GM12878 (cell line): ENCODE data around the gene MAST4.

ENCODE experiments used
- ATF2 ChIP-seq: IDR thresholded peaks from 2 replicates; pipeline ENCODE4 v1.6.1; 2012; ENCODE audit warnings: low read length, inconsistent platforms
- CTCF ChIP-seq, 3 experiments: IDR thresholded peaks in 2 of 3; conservative IDR thresholded peaks in 1 of 3; 2 replicates each; pipeline ENCODE4 v1.5.1; 2011; ENCODE audit warnings: low read depth in 3 of 3, low read length in 3 of 3, mild to moderate bottlenecking in 3 of 3, control low read depth in 2 of 3, moderate library complexity in 2 of 3, inconsistent platforms in 1 of 3, mixed read lengths in 1 of 3; ENCODE audit not compliant: control insufficient read depth in 2 of 3, insufficient read depth in 1 of 3; ENCODE audit errors: extremely low read depth in 1 of 3
- PBX3 ChIP-seq: IDR thresholded peaks from 2 replicates; pipeline ENCODE4 v1.6.1; 2011; ENCODE audit warnings: mild to moderate bottlenecking, low read depth, low read length, moderate library complexity; ENCODE audit not compliant: insufficient replicate concordance
- POLR2A ChIP-seq: IDR thresholded peaks from 2 replicates; pipeline ENCODE4 v1.6.1; 2011; ENCODE audit warnings: low read depth, mild to moderate bottlenecking, low read length
- REST ChIP-seq: IDR thresholded peaks from 2 replicates; pipeline ENCODE4 v1.6.1; 2012; ENCODE audit warnings: mild to moderate bottlenecking, low read depth, low read length
- SIX5 ChIP-seq: IDR thresholded peaks from 2 replicates; pipeline ENCODE4 v1.6.1; 2011; ENCODE audit warnings: mild to moderate bottlenecking, low read depth, low read length, moderate library complexity; ENCODE audit not compliant: severe bottlenecking
- STAT3 ChIP-seq: IDR thresholded peaks from 2 replicates; pipeline ENCODE4 v1.6.1; 2011; ENCODE audit warnings: low read depth, low read length, improper control_type of control experiment

GRCh38 chr5:67031692-67032091 lies 435.5 kb downstream of the MAST4 start:
- TF ChIP-seq STAT3, result no peak
- TF ChIP-seq CTCF (IDR thresholded peaks at IDR 0.05 in 2 of 3, conservative IDR thresholded peaks at IDR 0.05 in 1 of 3; ENCODE audit: control insufficient read depth in 2 of 3, extremely low read depth in 1 of 3, insufficient read depth in 1 of 3, low read depth in 3 of 3, low read length in 3 of 3), result no peak
- no peak for TF ChIP-seq ATF2
- TF ChIP-seq REST, result no peak
- TF ChIP-seq POLR2A, result no peak
- TF ChIP-seq PBX3, result no peak
- no peak for TF ChIP-seq SIX5
